Thyroid gland (tissue), 4 donors: ENCODE results near the gene MZF1. TPM values are rescaled to one million over a fixed set of nuclear protein-coding genes. Genes with fewer than 3 reads are reported as not detected.

Experiments
- DNase-seq, 2 donors: peaks; one replicate each; pipeline ENCODE4 v3.0.0-alpha.2; 2019
- H3K27ac ChIP-seq, 3 donors: fragments of 200-600 bp; sonication (generic); 1 replicate in 2 of 3; 2 replicates in 1 of 3; pipeline ENCODE4 v1.5.1; 2016 to 2019; ENCODE audit warnings: mild to moderate bottlenecking in 1 of 3, moderate library complexity in 1 of 3
- H3K27me3 ChIP-seq: fragments of 200-600 bp; sonication (generic); one replicate; pipeline ENCODE4 v1.5.1; 2019
- H3K36me3 ChIP-seq, 2 donors: fragments of 200-600 bp; sonication (generic); one replicate each; pipeline ENCODE4 v1.5.1; 2016 to 2019
- H3K4me1 ChIP-seq, 2 donors: fragments of 200-600 bp; sonication (generic); one replicate each; pipeline ENCODE4 v1.5.1; 2017 to 2019
- H3K4me3 ChIP-seq, 3 donors: fragments of 200-600 bp; sonication (generic); replicated peaks in 1 of 3; 1 replicate in 2 of 3; 2 replicates in 1 of 3; pipeline ENCODE4 v1.5.1; 2016; ENCODE audit warnings: mild to moderate bottlenecking in 1 of 3
- H3K9me3 ChIP-seq: fragments of 200-600 bp; sonication (generic); one replicate; pipeline ENCODE4 v1.5.1; 2017
- CTCF ChIP-seq, 6 experiments: fragments of 200-600 bp in 3 of 6; fragments of 450-650 bp in 3 of 6; sonication (generic) in 3 of 6; IDR thresholded peaks; one replicate each; pipeline ENCODE4 v1.5.1; 2016 to 2019; ENCODE audit warnings: antibody characterized with exemption in 6 of 6, mild to moderate bottlenecking in 2 of 6, inconsistent platforms in 1 of 6, moderate library complexity in 1 of 6
- POLR2A ChIP-seq, 2 donors: fragments of 450-650 bp; IDR thresholded peaks; one replicate each; pipeline ENCODE4 v1.6.1; 2017; ENCODE audit warnings: antibody characterized with exemption in 2 of 2, mild to moderate bottlenecking in 2 of 2, moderate library complexity in 1 of 2
- WGBS, 2 donors: methylation state at CpG; one replicate each; pipeline ENCODE4 v1.1.5; 2017; 5-methylcytosine and 5-hydroxymethylcytosine counted together
- intact Hi-C: fragments of 100-400 bp; cut with DNase I; formaldehyde crosslinking; loops from one replicate; pipeline ENCODE4 v1.15.1; 2023
- total RNA-seq, 4 donors: library from RNA; depleted of rRNA; stranded (reverse); fragments of >200 nt; gene quantifications; one replicate each; pipeline ENCODE4 v1.2.3, GENCODE V29; 2016

The MZF1 gene
- total RNA-seq, 4 donors from 2014 or later = 55.0 to 82.7 (median 70.5) TPM

- H3K36me3 ChIP-seq = peaks cover 13 to 17% of the 10 kb centered on the region in 2 donors
- no peaks in the 10 kb centered on the region for H3K9me3 ChIP-seq
- no peak overlapping the region for H3K4me3 ChIP-seq
- DNase-seq = peak in 1 of 2 donors; percentile 1
- peaks cover 13 to 14% of the 10 kb centered on the region in 2 donors for H3K4me1 ChIP-seq
- intact Hi-C loops = no loop called here
- TF ChIP-seq POLR2A (IDR thresholded peaks at IDR 0.05) (no peak), CTCF (IDR thresholded peaks at IDR 0.05) (no peak)
- 90 to 92% methylated on average over 6 of the region's 6 CpGs for WGBS, 2 donors
- H3K27me3 ChIP-seq = no peaks in the 10 kb centered on the region
- H3K27ac ChIP-seq = no peak overlapping the region
These were observed 3.8 kb downstream of the MZF1 start for GRCh38 chr19:58569191-58569942.

GRCh38 chr19:58568453-58569130 is 4.5 kb downstream of the MZF1 start:
- no peaks in the 10 kb centered on the region for H3K9me3 ChIP-seq
- 79 to 91% methylated on average over 4 of the region's 4 CpGs for WGBS, 2 donors
- intact Hi-C loops = no loop called here
- H3K4me1 ChIP-seq = peaks cover 7% of the 10 kb centered on the region in 2 donors
- H3K4me3 ChIP-seq = no peak overlapping the region
- H3K27ac ChIP-seq = no peak overlapping the region
- peak in 1 of 2 donors; percentile 0 for DNase-seq
- H3K27me3 ChIP-seq = no peaks in the 10 kb centered on the region
- TF ChIP-seq CTCF (IDR thresholded peaks at IDR 0.05) = no peak
- no peak for TF ChIP-seq POLR2A (IDR thresholded peaks at IDR 0.05)
- H3K36me3 ChIP-seq = peaks cover 13 to 17% of the 10 kb centered on the region in 2 donors

GRCh38 chr19:58566989-58567388 is 6.1 kb downstream of the MZF1 start:
- TF ChIP-seq CTCF (IDR thresholded peaks at IDR 0.05) (no peak), POLR2A (IDR thresholded peaks at IDR 0.05) (no peak)
- no peaks in the 10 kb centered on the region for H3K9me3 ChIP-seq
- H3K27ac ChIP-seq = no peak overlapping the region
- H3K4me3 ChIP-seq = no peak overlapping the region
- no peaks in the 10 kb centered on the region for H3K27me3 ChIP-seq
- DNase-seq = peak in 1 of 2 donors; percentile 0
- intact Hi-C loops = no loop called here
- peaks cover 13 to 17% of the 10 kb centered on the region in 2 donors for H3K36me3 ChIP-seq
- 99 to 100% methylated on average over 5 of the region's 5 CpGs for WGBS, 2 donors
- H3K4me1 ChIP-seq = peaks cover 14 to 18% of the 10 kb centered on the region in 2 donors

GRCh38 chr19:58563823-58564222 is 9.3 kb downstream of the MZF1 start:
- Histone ChIP-seq H3K9me3 (no peaks in the 10 kb centered on the region), H3K4me3 (no peak overlapping the region), H3K27me3 (no peaks in the 10 kb centered on the region), H3K27ac (no peak overlapping the region), H3K4me1 (peaks cover 24 to 34% of the 10 kb centered on the region in 2 donors), H3K36me3 (peaks cover 0 to 3% of the 10 kb centered on the region in 2 donors)
- peak in 1 of 2 donors; percentile 2 for DNase-seq
- TF ChIP-seq CTCF (IDR thresholded peaks at IDR 0.05) (no peak), POLR2A (IDR thresholded peaks at IDR 0.05) (no peak)
- WGBS, 2 donors = 68 to 71% methylated on average over 6 of the region's 6 CpGs
- intact Hi-C loops = no loop called here
